NCI-H510A treated with DMSO at 0.1 percent for 48 hours (cell line): ENCODE data around the gene DPM2.

ENCODE experiments used
- DNase-seq: peaks from one replicate; lab custom pipeline; 2025; lab: John Stamatoyannopoulos, UW

DPM2 gene

DNA sequence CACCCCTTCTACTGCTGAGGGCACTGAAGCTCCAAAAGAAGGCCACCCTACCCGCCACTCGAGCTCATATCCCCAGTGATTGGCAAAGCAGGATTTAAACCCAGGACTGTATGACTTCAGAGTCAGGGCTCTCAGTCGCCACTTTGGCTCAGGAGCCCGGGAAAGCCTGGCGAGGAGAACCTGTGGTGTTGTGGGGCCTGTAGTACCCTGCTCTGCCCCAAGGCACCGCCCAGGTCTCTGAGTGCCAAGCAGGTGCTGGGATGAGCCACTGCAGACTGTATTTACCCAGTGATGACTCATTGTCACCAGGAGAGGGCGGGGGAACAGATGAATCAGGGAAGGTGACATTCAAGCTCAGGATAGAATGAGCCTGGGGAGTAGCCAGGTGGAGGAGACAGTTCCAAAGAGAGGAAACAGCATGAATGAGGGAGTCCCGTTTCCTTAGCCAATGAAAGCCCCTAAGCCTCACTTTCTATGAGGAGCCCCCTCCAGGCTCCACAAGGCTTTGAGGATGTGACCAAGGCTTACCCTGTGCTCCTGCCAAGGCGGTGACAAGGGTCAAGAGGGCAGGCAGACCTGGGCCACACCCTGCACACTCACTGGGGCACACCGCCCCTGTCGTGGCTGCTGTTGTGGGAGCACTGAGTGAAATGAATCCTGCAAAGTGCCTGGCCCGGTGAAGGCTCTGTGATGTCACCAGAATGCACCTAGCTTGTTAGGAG is 17.8 kb upstream of the DPM2 start:
- peak; percentile 98 for DNase-seq

GRCh38 chr9:127954831-127955293 is 17.2 kb upstream of the DPM2 start:
- DNase-seq: no peak

GRCh38 chr9:127953768-127954505 is 16.3 kb upstream of the DPM2 start:
- DNase-seq: no peak

GRCh38 chr9:127953154-127953553 is 15.5 kb upstream of the DPM2 start:
- no peak for DNase-seq

DNA sequence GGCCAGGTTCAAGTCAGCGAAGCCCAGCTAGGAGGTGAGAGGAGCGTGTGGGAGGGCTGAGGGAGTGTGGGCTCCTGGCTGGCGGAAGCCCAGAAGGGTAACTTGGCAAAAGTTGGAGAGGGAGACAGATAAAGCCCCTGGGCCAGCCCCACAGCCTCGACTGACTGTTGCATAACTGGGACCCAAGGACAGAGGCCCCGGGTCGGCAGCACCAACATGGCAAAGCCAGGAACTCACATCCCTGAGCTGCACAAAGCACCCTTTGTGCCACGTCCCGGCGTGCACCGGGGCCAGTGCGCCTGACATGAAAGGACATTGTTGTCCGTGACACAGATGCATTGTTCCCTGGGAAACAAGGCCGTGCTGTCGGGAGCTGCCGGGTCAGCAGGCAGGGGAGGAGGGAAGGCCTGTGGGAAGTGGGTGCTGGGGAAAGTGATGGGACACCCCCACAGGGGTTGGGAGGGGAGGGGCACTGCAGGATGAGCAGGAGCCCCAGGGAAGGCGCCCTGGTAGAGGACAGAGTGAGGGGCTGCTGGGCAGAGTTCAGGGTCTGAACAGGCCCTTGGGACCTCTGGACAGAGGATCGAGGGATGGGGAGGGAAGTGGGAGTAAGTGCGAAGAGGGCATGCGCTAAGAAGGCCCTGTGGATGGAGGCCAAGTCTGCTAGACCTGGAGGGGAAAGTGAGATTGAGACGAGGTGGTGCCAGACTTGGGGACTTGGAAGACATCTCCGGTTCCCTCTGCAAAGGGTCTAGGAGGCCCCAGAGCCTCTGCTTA is 13.0 kb upstream of the DPM2 start:
- no peak for DNase-seq

DNA sequence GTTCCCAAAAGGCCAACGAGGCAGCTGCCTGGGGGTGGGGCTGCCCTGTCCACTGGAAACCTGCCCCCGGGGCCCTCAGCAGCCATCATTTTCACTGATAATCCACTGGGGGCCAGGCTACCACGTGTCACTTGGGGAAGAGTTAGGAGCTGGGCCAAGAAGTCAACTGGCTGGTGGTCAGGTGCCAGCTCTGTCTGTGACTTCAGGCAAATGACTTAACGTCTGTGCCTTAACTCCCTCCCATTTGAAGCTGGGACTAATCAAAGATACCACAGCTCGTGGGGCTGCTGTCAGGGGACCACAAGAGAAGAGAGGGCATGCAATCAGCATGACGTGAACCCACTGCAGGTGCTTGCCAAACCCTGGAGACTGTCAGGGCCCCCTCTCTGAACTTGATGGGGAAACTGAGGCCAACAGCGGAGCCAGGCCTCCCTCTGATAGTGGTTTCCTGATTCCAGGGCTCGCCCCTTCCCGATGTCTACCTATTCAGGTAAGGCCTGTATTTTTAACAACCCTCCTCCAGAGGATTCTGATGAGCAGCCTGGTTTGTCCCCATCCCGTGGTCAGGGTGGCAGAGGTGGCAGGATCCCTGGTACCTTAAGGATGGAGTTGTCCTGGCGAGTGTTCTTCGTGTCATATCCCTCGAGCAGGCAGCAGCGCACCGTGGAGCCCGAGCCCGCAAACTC is 12.3 kb upstream of the DPM2 start:
- no peak for DNase-seq

GRCh38 chr9:127947841-127948710 is 10.4 kb upstream of the DPM2 start:
- DNase-seq: no peak

DNA sequence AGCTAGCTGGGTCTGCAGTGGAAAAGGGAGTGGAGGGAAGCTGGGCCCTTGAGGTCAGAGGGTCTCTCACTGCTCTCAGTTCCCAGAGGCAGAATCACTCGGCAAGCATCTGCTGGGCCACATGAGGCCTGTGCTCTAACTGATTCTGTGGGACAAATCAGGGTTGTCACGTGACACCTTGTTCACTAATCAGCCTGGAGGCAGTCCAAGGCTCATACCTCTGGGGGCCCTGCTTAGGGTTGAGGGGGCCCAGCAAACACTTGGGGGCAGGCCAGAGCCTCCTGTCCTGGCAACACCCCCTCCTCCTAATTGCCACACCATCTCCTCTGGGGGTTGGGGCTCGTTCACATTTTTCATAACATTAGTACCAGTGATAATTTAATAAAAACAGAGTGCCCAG is 9.1 kb upstream of the DPM2 start:
- no peak for DNase-seq

- DNase-seq: no peak
Observed at GRCh38 chr9:127945942-127946341, 8.3 kb upstream of the DPM2 start.

GRCh38 chr9:127945338-127945737 is 7.7 kb upstream of the DPM2 start:
- DNase-seq: no peak

DNA sequence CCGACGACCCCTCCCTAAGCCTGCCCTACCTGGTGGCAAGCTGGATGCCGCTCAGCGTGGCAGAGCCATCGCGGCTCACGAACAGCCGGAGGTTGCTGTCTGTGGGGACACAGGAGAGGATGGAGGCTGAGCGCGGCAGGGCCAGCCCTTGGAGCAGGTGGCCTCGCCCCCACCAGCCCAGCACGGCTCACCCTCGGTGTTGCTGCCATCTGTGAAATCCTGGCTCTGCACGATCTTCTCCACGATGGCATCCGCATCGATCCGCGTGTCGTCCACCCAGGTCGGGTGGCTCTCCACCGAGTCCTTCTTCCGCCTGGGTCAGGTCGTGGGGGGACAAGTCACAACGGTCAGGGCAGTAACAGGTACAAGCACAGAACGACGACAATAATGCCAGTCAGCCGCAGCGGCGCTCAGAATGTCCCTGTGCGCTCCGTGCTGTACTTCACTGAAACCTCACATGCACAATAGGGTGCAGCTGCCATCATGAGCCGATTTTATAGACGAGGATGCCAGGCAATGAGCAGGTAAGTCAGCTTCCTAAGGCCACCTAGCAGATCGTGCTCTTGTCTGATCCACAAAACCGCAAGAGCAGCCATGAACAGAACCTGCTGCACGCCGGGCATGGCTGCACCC is 7.0 kb upstream of the DPM2 start:
- DNase-seq: no peak

DNA sequence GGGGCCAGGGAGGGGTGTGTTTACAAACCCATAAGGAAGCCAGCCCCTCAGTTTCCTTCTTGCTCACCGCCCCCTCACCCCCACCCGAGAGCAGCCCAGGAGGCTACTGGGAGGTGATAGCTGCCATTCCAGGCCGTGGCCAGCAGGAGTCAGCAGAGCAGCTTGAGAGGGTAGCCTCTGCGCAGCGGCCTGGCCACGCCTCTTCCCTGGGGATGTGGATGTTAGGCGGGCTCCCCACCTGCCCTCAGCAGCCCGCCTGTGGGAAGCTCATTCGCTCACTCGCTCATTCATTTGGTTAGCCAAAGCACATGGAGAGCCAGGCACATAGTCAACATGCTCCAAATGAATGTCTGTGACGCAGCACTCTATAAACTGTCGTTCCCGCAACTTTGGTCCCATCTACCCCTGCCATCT is 6.1 kb upstream of the DPM2 start:
- DNase-seq: peak; percentile 79

DNA sequence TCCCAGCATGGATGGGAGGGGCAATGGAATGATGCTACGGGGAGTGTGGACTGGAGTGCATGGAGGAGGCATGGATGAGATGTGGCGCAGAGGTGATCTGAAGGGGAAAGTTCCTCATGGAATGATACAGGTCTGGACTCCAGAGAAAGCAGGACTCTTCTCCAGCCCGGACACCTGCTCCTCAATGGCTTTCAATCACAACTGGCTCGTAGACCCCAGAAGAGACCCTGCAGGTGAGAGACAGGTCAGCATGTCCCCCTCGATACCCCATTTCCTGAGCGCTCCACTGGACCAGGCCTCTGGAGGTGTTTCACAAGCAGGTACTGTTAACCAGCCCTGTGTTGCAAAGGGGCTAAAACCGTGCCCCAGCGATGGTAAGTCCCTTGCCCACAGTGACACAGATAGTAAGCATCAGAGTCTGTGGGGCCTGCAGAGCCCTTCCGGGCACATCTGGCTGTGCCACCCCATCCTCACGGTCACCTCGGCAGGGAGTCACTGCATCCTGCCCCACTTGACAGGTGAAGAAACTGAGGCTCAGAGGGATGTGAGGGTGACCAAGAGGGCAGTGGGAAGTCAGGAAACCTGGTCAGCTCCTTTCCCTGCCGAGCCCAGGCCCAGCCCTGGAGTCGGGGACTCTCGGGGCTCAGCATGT is 5.5 kb upstream of the DPM2 start:
- DNase-seq: no peak

GRCh38 chr9:127942216-127943010 is 4.8 kb upstream of the DPM2 start:
- peak; percentile 29 for DNase-seq

DNA sequence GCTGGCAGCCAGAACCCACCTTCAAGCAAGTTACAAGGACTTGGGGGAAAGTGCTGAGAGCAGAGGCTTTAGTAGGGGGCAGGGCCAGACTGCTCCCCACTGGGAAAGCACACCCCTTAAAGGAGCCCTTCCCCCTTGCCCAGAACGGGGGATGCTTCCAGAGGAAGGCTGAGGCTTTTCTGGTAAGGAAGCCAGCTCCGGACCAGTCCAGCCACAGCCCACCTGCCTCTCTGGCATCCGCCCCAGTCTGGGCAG is 4.2 kb upstream of the DPM2 start:
- DNase-seq: no peak

GRCh38 chr9:127941062-127941960 is 3.7 kb upstream of the DPM2 start:
- no peak for DNase-seq

GRCh38 chr9:127940593-127940992 is 2.9 kb upstream of the DPM2 start:
- no peak for DNase-seq

- DNase-seq: no peak
Observed at GRCh38 chr9:127938298-127938690, 640 bp upstream of the DPM2 start.

DNA sequence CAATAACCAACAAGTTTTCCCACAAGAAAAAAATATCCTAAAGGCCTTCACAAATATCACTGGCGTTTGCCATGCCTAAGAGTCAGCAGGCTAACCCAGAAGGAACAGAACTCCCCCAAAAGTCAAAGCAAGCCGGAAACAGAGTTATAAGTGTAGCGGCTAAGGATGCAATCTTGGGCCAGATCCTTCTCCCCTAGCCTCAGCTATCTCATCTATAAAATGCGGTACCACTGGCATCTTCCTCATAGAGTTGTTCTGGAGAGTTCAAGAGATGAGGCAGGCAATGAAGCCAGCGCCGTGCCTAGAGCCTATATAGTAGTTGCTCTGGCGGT is 632 bp downstream of the DPM2 start:
- DNase-seq: no peak
